Muscle of leg (tissue), 11 donors: Measurements from ENCODE around the gene TSPO2. TPM values are rescaled to one million over a fixed set of nuclear protein-coding genes. Genes with fewer than 3 reads are reported as not detected.
"Not testable (repeated sequence)": the region's sequence is repeated elsewhere in the genome, so short reads cannot be mapped to it uniquely, and the experiment has no call there.

Source experiments
- DNase-seq: peaks from one replicate; pipeline ENCODE4 v3.0.0; 2013
- H3K27ac ChIP-seq: one replicate; pipeline ENCODE4 v1.5.1; 2013; ENCODE audit warnings: mild to moderate bottlenecking, low read length, control low read depth
- H3K27me3 ChIP-seq: one replicate; pipeline ENCODE4 v1.6.1; 2013; ENCODE audit warnings: low read length; ENCODE audit not compliant: control insufficient read depth, insufficient read depth
- H3K36me3 ChIP-seq: one replicate; pipeline ENCODE4 v1.6.1; 2013; ENCODE audit warnings: low read length; ENCODE audit not compliant: control insufficient read depth, insufficient read depth
- H3K4me1 ChIP-seq: one replicate; pipeline ENCODE4 v1.6.1; 2013; ENCODE audit warnings: low read length; ENCODE audit not compliant: control insufficient read depth, insufficient read depth
- H3K4me3 ChIP-seq: one replicate; pipeline ENCODE4 v1.5.1; 2013; ENCODE audit warnings: low read length, control low read depth
- H3K9me3 ChIP-seq: replicated peaks from 2 replicates; pipeline ENCODE4 v1.6.1; 2013; ENCODE audit warnings: low read depth, low read length; ENCODE audit not compliant: control insufficient read depth
- WGBS: methylation state at CpG from one replicate; pipeline ENCODE4 v1.1.5; 2013; ENCODE audit warnings: missing lambda C conversion rate; ENCODE audit not compliant: insufficient coverage; 5-methylcytosine and 5-hydroxymethylcytosine counted together
- polyA plus RNA-seq, 8 donors: library from polyadenylated mRNA; unstranded; fragments of 120-200 nt; gene quantifications; one replicate each; pipeline versions ENCODE4 v1.2.1 to v1.2.3, GENCODE V29; 2013; ENCODE audit warnings: inconsistent platforms in 1 of 8, low replicate concordance in 1 of 8; ENCODE audit not compliant: insufficient read length in 8 of 8, insufficient read depth in 1 of 8
- total RNA-seq: library from RNA; stranded (reverse); fragments of 120-200 nt; gene quantifications from one replicate; pipeline ENCODE4 v1.2.4, GENCODE V29; 2013

TSPO2 gene
- total and polyA plus RNA-seq, 9 donors = 0.22 to 1.8 (median 0.85) TPM

GRCh38 chr6:41006980-41007379 lies 35.3 kb upstream of the TSPO2 start:
- DNase-seq, H3K9me3 ChIP-seq, H3K36me3 ChIP-seq, H3K27ac ChIP-seq, H3K4me3 ChIP-seq, H3K4me1 ChIP-seq, H3K27me3 ChIP-seq: not testable (repeated sequence)
- WGBS = no CpG with 5 or more reads among the region's 4 CpGs

- Histone ChIP-seq H3K27ac (no peak overlapping the region), H3K36me3 (no peaks in the 10 kb centered on the region), H3K27me3 (no peaks in the 10 kb centered on the region), H3K4me3 (no peak overlapping the region), H3K4me1 (no peaks in the 10 kb centered on the region), H3K9me3 (no peaks in the 10 kb centered on the region)
- no peak for DNase-seq
- no CpG with 5 or more reads among the region's 3 CpGs for WGBS
Measured at GRCh38 chr6:41008011-41008410, 34.3 kb upstream of the TSPO2 start.

GRCh38 chr6:41009669-41010068 lies 32.6 kb upstream of the TSPO2 start:
- Histone ChIP-seq H3K9me3 (no peaks in the 10 kb centered on the region), H3K27me3 (no peaks in the 10 kb centered on the region), H3K4me1 (no peaks in the 10 kb centered on the region), H3K4me3 (no peak overlapping the region), H3K36me3 (no peaks in the 10 kb centered on the region), H3K27ac (no peak overlapping the region)
- no peak for DNase-seq
- no CpG with 5 or more reads among the region's 1 CpG for WGBS

GRCh38 chr6:41011673-41012072 lies 30.6 kb upstream of the TSPO2 start:
- Histone ChIP-seq H3K36me3 (no peaks in the 10 kb centered on the region), H3K4me3 (no peak overlapping the region), H3K4me1 (no peaks in the 10 kb centered on the region), H3K27ac (no peak overlapping the region), H3K9me3 (no peaks in the 10 kb centered on the region), H3K27me3 (no peaks in the 10 kb centered on the region)
- no peak for DNase-seq
- no CpG with 5 or more reads among the region's 2 CpGs for WGBS

- H3K27me3 ChIP-seq = no peaks in the 10 kb centered on the region
- no peak for DNase-seq
- WGBS = 90% methylated on average over 1 of the region's 5 CpGs
- peaks cover 3% of the 10 kb centered on the region for H3K9me3 ChIP-seq
- no peak overlapping the region for H3K4me3 ChIP-seq
- no peak overlapping the region for H3K27ac ChIP-seq
- H3K36me3 ChIP-seq = no peaks in the 10 kb centered on the region
- no peaks in the 10 kb centered on the region for H3K4me1 ChIP-seq
Measured at GRCh38 chr6:41013466-41014153, 28.7 kb upstream of the TSPO2 start.

- Histone ChIP-seq H3K9me3 (peaks cover 3% of the 10 kb centered on the region), H3K27ac (no peak overlapping the region), H3K36me3 (no peaks in the 10 kb centered on the region), H3K4me3 (no peak overlapping the region), H3K4me1 (no peaks in the 10 kb centered on the region), H3K27me3 (no peaks in the 10 kb centered on the region)
- no peak for DNase-seq
- 100% methylated on average over 3 of the region's 4 CpGs for WGBS
Measured at GRCh38 chr6:41014780-41015179, 27.5 kb upstream of the TSPO2 start.

GRCh38 chr6:41015860-41016259 lies 26.4 kb upstream of the TSPO2 start:
- not testable (repeated sequence) for H3K9me3 ChIP-seq, DNase-seq, H3K4me3 ChIP-seq, H3K36me3 ChIP-seq, H3K27me3 ChIP-seq, H3K4me1 ChIP-seq, H3K27ac ChIP-seq
- WGBS = no CpG with 5 or more reads among the region's 5 CpGs

GRCh38 chr6:41017663-41018062 lies 24.6 kb upstream of the TSPO2 start:
- DNase-seq = no peak
- Histone ChIP-seq H3K4me3 (no peak overlapping the region), H3K36me3 (no peaks in the 10 kb centered on the region), H3K27ac (no peak overlapping the region), H3K4me1 (no peaks in the 10 kb centered on the region), H3K27me3 (no peaks in the 10 kb centered on the region), H3K9me3 (peaks cover 3% of the 10 kb centered on the region)
- WGBS = 91% methylated on average over 1 of the region's 1 CpG

GRCh38 chr6:41021832-41022231 lies 20.4 kb upstream of the TSPO2 start:
- no peak overlapping the region for H3K4me3 ChIP-seq
- no peak for DNase-seq
- H3K9me3 ChIP-seq = peaks cover 3% of the 10 kb centered on the region
- H3K36me3 ChIP-seq = no peaks in the 10 kb centered on the region
- peaks cover 5% of the 10 kb centered on the region for H3K4me1 ChIP-seq
- H3K27ac ChIP-seq = no peak overlapping the region
- WGBS = 100% methylated on average over 1 of the region's 3 CpGs
- no peaks in the 10 kb centered on the region for H3K27me3 ChIP-seq

GRCh38 chr6:41022294-41022693 lies 20.0 kb upstream of the TSPO2 start:
- Histone ChIP-seq H3K27me3 (no peaks in the 10 kb centered on the region), H3K4me3 (no peak overlapping the region), H3K36me3 (no peaks in the 10 kb centered on the region), H3K9me3 (peaks cover 3% of the 10 kb centered on the region), H3K27ac (no peak overlapping the region), H3K4me1 (peaks cover 9% of the 10 kb centered on the region)
- DNase-seq = no peak

GRCh38 chr6:41023114-41023513 lies 19.2 kb upstream of the TSPO2 start:
- H3K36me3 ChIP-seq = no peaks in the 10 kb centered on the region
- H3K27me3 ChIP-seq = no peaks in the 10 kb centered on the region
- no peak overlapping the region for H3K4me3 ChIP-seq
- peaks cover 15% of the 10 kb centered on the region for H3K4me1 ChIP-seq
- peaks cover 3% of the 10 kb centered on the region for H3K9me3 ChIP-seq
- no peak for DNase-seq
- H3K27ac ChIP-seq = no peak overlapping the region
- WGBS = 100% methylated on average over 2 of the region's 3 CpGs
